ENCODE data around the gene SPIN1. TPM values are rescaled to one million over a fixed set of nuclear protein-coding genes. Genes with fewer than 3 reads are reported as not detected.
A peak's percentile ranks its signal among the peaks of the same experiment; 100 is the strongest.

The SPIN1 gene
- total and polyA plus RNA-seq, 2 of the 8 experiments (the other 6 are each of a cell fraction or from before 2014, with no cell fraction given), result 69.9 to 139 TPM

GRCh38 chr9:88339317-88339716 is 48.9 kb upstream of the SPIN1 start:
- FAIRE-seq, result no peak
- ChIA-PET CTCF (ENCODE audit: partially characterized antibody) (interaction anchor here (1.0 kb wide), 1 partner anchor 11 kb away, joined by 4 read pairs; no protein-coding TSS in a partner anchor), POLR2A (ENCODE audit: partially characterized antibody) (no interaction called here)
- H2AFZ ChIP-seq (ENCODE audit: low read length), result no peak overlapping the region
- H3K14ac ChIP-seq (ENCODE audit: insufficient read length), result no peak overlapping the region
- no peak overlapping the region for H3K27ac ChIP-seq (ENCODE audit: low read depth, low read length)
- no peak overlapping the region for H3K18ac ChIP-seq (ENCODE audit: extremely low read depth, low read length)
- no peak overlapping the region for H3K56ac ChIP-seq (replicated peaks; ENCODE audit: insufficient read length, low read depth, low read length)
- no peak overlapping the region for H2BK12ac ChIP-seq (ENCODE audit: low read depth, low read length)
- H3K9ac ChIP-seq (replicated peaks in 1 of 4; ENCODE audit: extremely low read depth in 1 of 4, low read depth in 3 of 4, low read length in 3 of 4), result no peak overlapping the region
- no peaks in the 10 kb centered on the region for H3K79me2 ChIP-seq (ENCODE audit: control insufficient read depth in 1 of 2, insufficient read depth in 2 of 2, low read length in 2 of 2)
- H4K8ac ChIP-seq (ENCODE audit: extremely low read depth, insufficient read depth, low read length), result no peak overlapping the region
- no peaks in the 10 kb centered on the region for H3K9me3 ChIP-seq (ENCODE audit: insufficient read depth in 2 of 2, low read depth in 1 of 2, low read length in 1 of 2)
- 0 out of 2 replicates have a peak overlapping the region, but pooled peaks have one; percentile 5 for H2BK15ac ChIP-seq (ENCODE audit: low read length)
- no peak overlapping the region for H2BK5ac ChIP-seq (ENCODE audit: low read depth, low read length)
- peak overlapping the region; percentile 15; the same call in 1 of the 2 replicates for H2AK5ac ChIP-seq (ENCODE audit: low read depth, low read length)
- no peak overlapping the region for H2BK20ac ChIP-seq (ENCODE audit: low read length)
- H4K5ac ChIP-seq (ENCODE audit: insufficient read length, low read depth, low read length), result no peak overlapping the region
- no peaks in the 10 kb centered on the region for H3K79me1 ChIP-seq (ENCODE audit: low read depth, low read length)
- H3K36me3 ChIP-seq (ENCODE audit: control insufficient read depth in 2 of 4, insufficient read depth in 4 of 4, low read length in 3 of 4), result no peaks in the 10 kb centered on the region
- WGBS, 2 experiments (ENCODE audit: extremely low coverage in 1 of 2, insufficient coverage in 1 of 2, insufficient read length in 1 of 2, insufficient replicate concordance in 2 of 2, low coverage in 1 of 2, low lambda C conversion rate in 2 of 2, missing lambda C conversion rate in 1 of 2), result 87% methylated on average over 4 of the region's 4 CpGs; no CpG with 5 or more reads in 1 of the 2 experiments
- no peaks in the 10 kb centered on the region for H3K27me3 ChIP-seq (replicated peaks in 1 of 4; ENCODE audit: control insufficient read depth in 3 of 4, extremely low read depth in 1 of 4, insufficient read depth in 3 of 4, low read length in 3 of 4)
- H3K23ac ChIP-seq (ENCODE audit: insufficient read length), result no peak overlapping the region
- peaks cover 0 to 5% (median 1%) of the 10 kb centered on the region in 4 experiments; a peak in 3 of 7 replicates for H3K4me1 ChIP-seq (replicated peaks in 1 of 4; ENCODE audit: control insufficient read depth in 3 of 4, insufficient read depth in 4 of 4, low read length in 3 of 4)
- H4K91ac ChIP-seq (replicated peaks; ENCODE audit: insufficient read length, low read length), result no peak overlapping the region
- H3K4ac ChIP-seq (replicated peaks; ENCODE audit: insufficient read length, low read depth, low read length), result no peak overlapping the region
- H3K4me2 ChIP-seq (ENCODE audit: insufficient read depth in 1 of 2, low read depth in 2 of 2, low read length in 2 of 2), result no peak overlapping the region
- H2BK120ac ChIP-seq (replicated peaks; ENCODE audit: low read depth, low read length), result no peak overlapping the region
- no peak overlapping the region for H3K4me3 ChIP-seq (ENCODE audit: extremely low read depth in 1 of 4, insufficient read depth in 2 of 4, low read depth in 3 of 4, low read length in 4 of 4)
- no peaks in the 10 kb centered on the region for H3K23me2 ChIP-seq (ENCODE audit: low read depth, low read length)
- no peak for DNase-seq (ENCODE audit: low read depth in 1 of 2, low spot score in 2 of 2)
- H4K20me1 ChIP-seq (replicated peaks in 1 of 2; ENCODE audit: control insufficient read depth in 1 of 2, insufficient read depth in 2 of 2, low read length in 2 of 2), result no peaks in the 10 kb centered on the region
- no peak for TF ChIP-seq GTF2F1 (IDR thresholded peaks at IDR 0.05; ENCODE audit: borderline replicate concordance, low read depth, low read length)
- TF ChIP-seq CBX5 (IDR thresholded peaks at IDR 0.05; ENCODE audit: low read depth, low read length), result no peak
- no peak for TF ChIP-seq KDM5A (IDR thresholded peaks at IDR 0.05; ENCODE audit: low read length)
- no peak for TF ChIP-seq RNF2 (IDR thresholded peaks at IDR 0.05; ENCODE audit: borderline replicate concordance, low read depth, low read length, missing control alignments, poor library complexity, severe bottlenecking)
- TF ChIP-seq POLR2A (IDR thresholded peaks at IDR 0.05; ENCODE audit: control extremely low read depth in 1 of 2, low read depth in 2 of 2, low read length in 2 of 2), result no peak
- TF ChIP-seq POLR2AphosphoS5 (IDR thresholded peaks at IDR 0.05; ENCODE audit: low read depth, low read length), result no peak
- no peak for TF ChIP-seq TCF12 (IDR thresholded peaks at IDR 0.05; ENCODE audit: low read depth, low read length)
- no peak for TF ChIP-seq ZNF274 (IDR thresholded peaks at IDR 0.05; ENCODE audit: borderline replicate concordance, extremely low read depth, low read length)
- TF ChIP-seq, protein P1, sequence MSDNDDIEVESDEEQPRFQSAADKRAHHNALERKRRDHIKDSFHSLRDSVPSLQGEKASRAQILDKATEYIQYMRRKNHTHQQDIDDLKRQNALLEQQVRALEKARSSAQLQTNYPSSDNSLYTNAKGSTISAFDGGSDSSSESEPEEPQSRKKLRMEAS (IDR thresholded peaks at IDR 0.05), result no peak
- no peak for TF ChIP-seq HDAC2 (IDR thresholded peaks at IDR 0.05; ENCODE audit: borderline replicate concordance in 1 of 2, low read depth in 2 of 2, low read length in 2 of 2)
- no peak for TF ChIP-seq CTCF (IDR thresholded peaks at IDR 0.05; ENCODE audit: control extremely low read depth in 1 of 3, insufficient read depth in 1 of 3, low read depth in 1 of 3, low read length in 3 of 3)
